Placental pericyte (primary cell): ENCODE data around the gene OR13C2. TPM values are rescaled to one million over a fixed set of nuclear protein-coding genes. Genes with fewer than 3 reads are reported as not detected.

ENCODE experiments used
- total RNA-seq: library from RNA; depleted of rRNA; stranded (reverse); fragments of >200 nt; gene quantifications from 2 replicates; pipeline ENCODE4 v1.2.3, GENCODE V29; 2012

Gene OR13C2, protein sequence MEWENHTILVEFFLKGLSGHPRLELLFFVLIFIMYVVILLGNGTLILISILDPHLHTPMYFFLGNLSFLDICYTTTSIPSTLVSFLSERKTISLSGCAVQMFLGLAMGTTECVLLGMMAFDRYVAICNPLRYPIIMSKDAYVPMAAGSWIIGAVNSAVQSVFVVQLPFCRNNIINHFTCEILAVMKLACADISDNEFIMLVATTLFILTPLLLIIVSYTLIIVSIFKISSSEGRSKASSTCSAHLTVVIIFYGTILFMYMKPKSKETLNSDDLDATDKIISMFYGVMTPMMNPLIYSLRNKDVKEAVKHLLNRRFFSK
- total RNA-seq = not detected in 2 replicates

DNA sequence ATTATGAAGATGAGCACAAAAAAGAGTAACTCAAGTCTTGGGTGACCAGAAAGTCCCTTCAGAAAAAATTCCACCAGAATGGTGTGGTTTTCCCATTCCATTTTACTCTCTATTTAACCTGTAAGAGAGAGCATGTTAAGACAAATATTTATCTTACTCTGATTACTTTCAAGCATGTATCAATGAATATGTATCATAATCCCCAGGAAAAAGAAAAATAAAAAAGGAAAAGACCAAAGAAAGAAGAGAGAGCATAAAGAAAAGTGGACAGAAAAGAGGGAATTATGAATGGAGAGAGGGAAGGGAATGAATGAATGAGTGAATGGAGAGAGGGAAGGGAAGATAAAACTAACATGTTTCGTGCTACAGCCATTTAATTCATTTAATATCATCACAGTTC, at the start of gene OR13C2:
OR13C2 (minus strand) TSS at position 101 of the 400 bp plus-strand sequence; CDS start at position 101, 0 bp downstream.

DNA sequence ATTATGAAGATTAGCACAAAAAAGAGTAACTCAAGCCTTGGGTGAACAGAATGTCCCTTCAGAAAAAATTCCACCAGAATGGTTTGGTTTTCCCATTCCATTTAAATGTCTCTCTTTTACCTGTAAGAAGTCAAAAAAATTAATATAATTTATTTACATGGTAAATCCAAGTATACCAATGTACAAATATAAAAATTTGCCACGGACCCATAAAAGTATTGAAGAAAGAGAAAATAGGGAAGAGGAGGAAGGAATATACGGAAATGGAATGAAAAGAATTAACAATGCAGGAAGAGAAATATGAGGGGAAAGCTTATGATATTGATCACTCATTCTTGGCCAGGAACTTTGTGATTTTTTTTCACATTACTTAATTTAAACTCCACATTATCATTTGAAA, 12.7 kb upstream of the OR13C2 start, which contains the start of gene OR13C9:
OR13C9 (minus strand) TSS at position 101 of the 400 bp plus-strand sequence; CDS start at position 101, 0 bp downstream.

DNA sequence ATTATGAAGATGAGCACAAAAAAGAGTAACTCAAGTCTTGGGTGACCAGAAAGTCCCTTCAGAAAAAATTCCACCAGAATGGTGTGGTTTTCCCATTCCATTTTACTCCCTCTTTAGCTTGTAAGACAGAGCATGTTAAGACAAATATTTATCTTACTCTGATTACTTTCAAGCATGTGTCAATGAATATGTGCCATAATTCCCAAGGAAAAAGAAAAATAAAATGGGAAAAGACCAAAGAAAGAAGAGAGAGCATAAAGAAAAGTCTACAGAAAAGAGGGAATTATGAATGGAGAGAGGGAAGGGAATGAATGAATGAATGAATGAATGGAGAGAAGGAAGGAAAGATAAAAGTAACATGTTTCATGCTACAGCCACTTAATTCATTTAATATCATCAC, 6.1 kb downstream of the OR13C2 start, which contains the start of gene OR13C5:
OR13C5 (minus strand) TSS at position 101 of the 400 bp plus-strand sequence; CDS start at position 101, 0 bp downstream.

DNA sequence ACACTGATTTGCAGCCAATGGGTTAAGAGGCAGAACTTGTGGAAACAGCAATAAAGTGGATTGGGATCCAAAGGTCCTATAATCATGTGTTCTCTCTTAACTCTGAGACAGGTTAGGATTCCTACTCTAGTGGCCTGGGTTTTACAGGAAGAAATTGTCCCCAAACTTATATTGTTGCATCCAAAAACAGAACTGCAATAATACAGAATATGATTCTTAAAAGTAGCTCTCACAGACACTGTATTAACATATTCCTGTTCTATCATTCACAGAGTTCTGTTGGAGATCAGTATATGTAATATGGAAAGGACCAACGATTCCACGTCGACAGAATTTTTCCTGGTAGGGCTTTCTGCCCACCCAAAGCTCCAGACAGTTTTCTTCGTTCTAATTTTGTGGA, 36.6 kb downstream of the OR13C2 start, which contains the start of gene OR13C8:
OR13C8 (plus strand) TSS at position 301 of the 400 bp plus-strand sequence; CDS start at position 301, 0 bp downstream.

Other genes starting within 250 kb of the OR13C2 start
- gene OR13F1, start 101.4 kb downstream of the OR13C2 start, total RNA-seq = not detected in 2 replicates
- gene OR13C4, start 78.4 kb downstream of the OR13C2 start, total RNA-seq = not detected in 2 replicates
- not detected in 2 replicates for gene OR13C3, start 68.8 kb downstream of the OR13C2 start, total RNA-seq
- gene OR13C8, start 36.5 kb downstream of the OR13C2 start, total RNA-seq = not detected in 2 replicates
- gene OR13C5, start 6.2 kb downstream of the OR13C2 start, total RNA-seq = not detected in 2 replicates
- gene OR13C9, start 12.6 kb upstream of the OR13C2 start, total RNA-seq = not detected in 2 replicates
- gene OR13D1, start 88.9 kb upstream of the OR13C2 start, total RNA-seq = not detected in 2 replicates
- 19.3 and 30.9 TPM in 2 replicates for gene NIPSNAP3A, start 142.1 kb upstream of the OR13C2 start, total RNA-seq
- gene NIPSNAP3B, start 158.5 kb upstream of the OR13C2 start, total RNA-seq = 0.43 and 0.88 TPM in 2 replicates